Measurements from ENCODE around the gene KHDC4. TPM values are rescaled to one million over a fixed set of nuclear protein-coding genes. Genes with fewer than 3 reads are reported as not detected.

KHDC4 gene
- total RNA-seq, 1 donor from 2014 or later = 48.2 TPM

DNA sequence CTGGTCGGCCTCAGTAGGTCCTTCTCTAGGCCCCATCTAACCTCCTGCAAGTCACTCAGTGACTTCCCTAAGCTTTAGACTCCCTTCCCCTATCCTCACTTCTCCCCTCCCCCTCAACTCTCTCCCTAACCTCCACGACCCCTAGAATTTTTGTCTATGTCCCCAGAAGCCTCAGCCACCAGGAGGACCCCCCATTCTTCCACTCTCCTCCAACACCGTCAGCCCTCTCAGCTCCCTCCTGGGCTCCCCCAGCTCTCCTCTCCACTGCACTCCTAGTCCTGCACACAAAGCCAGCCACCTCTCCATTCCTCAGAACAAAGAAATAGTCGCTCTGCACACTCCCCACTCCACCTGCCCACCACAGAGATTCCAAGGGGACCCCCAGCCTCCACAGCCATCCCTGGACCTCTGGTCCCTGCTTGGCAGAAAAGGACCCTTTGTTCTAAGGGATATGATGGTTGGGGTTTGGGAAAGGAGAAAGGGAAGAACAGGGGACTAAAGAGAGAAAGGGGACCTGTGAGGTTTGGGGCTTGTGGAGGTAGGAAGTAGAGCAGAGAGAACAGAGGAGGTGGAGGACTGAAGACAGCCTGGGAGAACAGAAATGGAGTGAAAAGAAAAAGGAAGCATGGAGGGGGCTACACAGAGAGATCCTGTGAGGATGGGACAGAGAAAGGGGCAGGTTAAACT lies 41.3 kb upstream of the KHDC4 start:
- Histone ChIP-seq H3K36me3 (ENCODE audit: insufficient read depth, low read length) (no peaks in the 10 kb centered on the region), H3K4me3 (ENCODE audit: insufficient read depth, low read depth, low read length) (peak overlapping the region; percentile 81), H3K27me3 (ENCODE audit: insufficient read depth, low read length) (no peaks in the 10 kb centered on the region), H3K4me2 (ENCODE audit: low read length) (peak overlapping the region; percentile 96), H4K20me1 (ENCODE audit: insufficient read depth, low read length) (peaks cover 68% of the 10 kb centered on the region), H2AFZ (ENCODE audit: low read depth, low read length) (no peak overlapping the region), H3K9ac (ENCODE audit: low read length) (peak overlapping the region; percentile 94), H3K27ac (ENCODE audit: low read depth, low read length) (peak overlapping the region; percentile 93), H3K79me2 (ENCODE audit: insufficient read depth, low read length) (peaks cover 99% of the 10 kb centered on the region), H3K9me3 (ENCODE audit: insufficient read depth, low read depth, low read length) (no peaks in the 10 kb centered on the region), H3K4me1 (ENCODE audit: insufficient read depth, low read length) (peaks cover 66% of the 10 kb centered on the region)
- no peak for DNase-seq (ENCODE audit: low read depth)
- TF ChIP-seq EZH2 (IDR thresholded peaks at IDR 0.05; ENCODE audit: insufficient read depth, low read length) = no peak
- TF ChIP-seq, protein P1, sequence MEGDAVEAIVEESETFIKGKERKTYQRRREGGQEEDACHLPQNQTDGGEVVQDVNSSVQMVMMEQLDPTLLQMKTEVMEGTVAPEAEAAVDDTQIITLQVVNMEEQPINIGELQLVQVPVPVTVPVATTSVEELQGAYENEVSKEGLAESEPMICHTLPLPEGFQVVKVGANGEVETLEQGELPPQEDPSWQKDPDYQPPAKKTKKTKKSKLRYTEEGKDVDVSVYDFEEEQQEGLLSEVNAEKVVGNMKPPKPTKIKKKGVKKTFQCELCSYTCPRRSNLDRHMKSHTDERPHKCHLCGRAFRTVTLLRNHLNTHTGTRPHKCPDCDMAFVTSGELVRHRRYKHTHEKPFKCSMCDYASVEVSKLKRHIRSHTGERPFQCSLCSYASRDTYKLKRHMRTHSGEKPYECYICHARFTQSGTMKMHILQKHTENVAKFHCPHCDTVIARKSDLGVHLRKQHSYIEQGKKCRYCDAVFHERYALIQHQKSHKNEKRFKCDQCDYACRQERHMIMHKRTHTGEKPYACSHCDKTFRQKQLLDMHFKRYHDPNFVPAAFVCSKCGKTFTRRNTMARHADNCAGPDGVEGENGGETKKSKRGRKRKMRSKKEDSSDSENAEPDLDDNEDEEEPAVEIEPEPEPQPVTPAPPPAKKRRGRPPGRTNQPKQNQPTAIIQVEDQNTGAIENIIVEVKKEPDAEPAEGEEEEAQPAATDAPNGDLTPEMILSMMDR (IDR thresholded peaks at IDR 0.05; ENCODE audit: insufficient read depth, low read depth, low read length) = no peak
- peak overlapping the region; percentile 95 for H3K4me3 Mint-ChIP-seq (ENCODE audit: unreplicated experiment)
- H3K27me3 Mint-ChIP-seq (ENCODE audit: low read depth, unreplicated experiment) = no peaks in the 10 kb centered on the region
- no peak for FAIRE-seq
- H3K36me3 Mint-ChIP-seq (ENCODE audit: low read depth, unreplicated experiment) = peaks cover 5% of the 10 kb centered on the region
- peak overlapping the region; percentile 83 for H3K27ac Mint-ChIP-seq (ENCODE audit: unreplicated experiment)
- peaks cover 48% of the 10 kb centered on the region for H3K4me1 Mint-ChIP-seq (ENCODE audit: low read depth, unreplicated experiment)
- no peaks in the 10 kb centered on the region for H3K9me3 Mint-ChIP-seq (ENCODE audit: unreplicated experiment)

DNA sequence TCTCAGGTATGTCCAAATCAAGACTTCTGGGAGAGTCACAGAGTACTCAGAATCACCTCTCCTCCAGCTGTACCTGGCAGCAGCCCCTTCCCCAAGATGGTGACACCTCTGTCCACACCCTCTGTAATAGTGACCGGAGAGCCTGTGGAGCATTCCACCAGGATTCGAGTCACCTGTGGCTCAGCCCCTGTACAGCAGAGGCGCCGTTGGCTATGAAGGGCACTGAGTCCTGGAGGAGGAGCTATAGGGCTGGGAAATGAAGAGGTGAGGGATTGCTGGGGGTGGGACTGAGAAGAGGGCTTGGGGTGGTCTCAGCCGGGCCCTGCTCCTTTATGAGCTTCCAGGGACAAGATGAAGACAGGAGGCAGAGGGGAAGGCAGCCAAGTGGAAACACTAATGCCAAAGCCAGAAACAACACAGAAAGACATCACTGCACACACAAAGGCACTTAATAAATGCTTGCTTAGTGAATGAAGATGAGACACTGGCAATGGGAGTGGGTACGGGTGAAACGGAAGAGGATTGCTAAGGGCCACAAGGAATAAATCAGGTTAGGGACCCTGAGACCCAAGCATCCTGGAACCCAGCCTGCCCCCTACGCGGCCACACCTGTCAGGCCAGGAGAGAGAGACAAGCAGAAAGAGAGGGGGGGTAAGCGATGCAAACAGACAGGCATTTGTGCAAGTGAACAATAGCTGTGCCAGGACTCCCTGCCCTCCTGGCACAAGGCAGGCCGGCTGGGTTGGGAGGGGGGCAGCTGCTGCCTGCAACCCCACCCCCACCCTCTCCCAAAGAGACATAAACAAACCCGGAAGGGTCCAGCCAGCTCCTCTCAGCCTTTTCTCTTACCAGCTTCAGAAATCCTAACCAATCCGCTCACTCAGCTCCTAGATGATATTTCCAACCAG lies 40.2 kb upstream of the KHDC4 start:
- H3K4me3 Mint-ChIP-seq (ENCODE audit: unreplicated experiment) = peak overlapping the region; percentile 95
- DNase-seq (ENCODE audit: low read depth) (no peak), FAIRE-seq (no peak)
- H3K4me3 ChIP-seq (ENCODE audit: insufficient read depth, low read depth, low read length) = peak overlapping the region; percentile 81
- H3K36me3 Mint-ChIP-seq (ENCODE audit: low read depth, unreplicated experiment) = peaks cover 10% of the 10 kb centered on the region
- no peaks in the 10 kb centered on the region for H3K9me3 Mint-ChIP-seq (ENCODE audit: unreplicated experiment)
- peak overlapping the region; percentile 94 for H3K9ac ChIP-seq (ENCODE audit: low read length)
- peaks cover 66% of the 10 kb centered on the region for H3K4me1 ChIP-seq (ENCODE audit: insufficient read depth, low read length)
- peaks cover 2% of the 10 kb centered on the region for H3K36me3 ChIP-seq (ENCODE audit: insufficient read depth, low read length)
- H3K27me3 ChIP-seq (ENCODE audit: insufficient read depth, low read length) = no peaks in the 10 kb centered on the region
- H2AFZ ChIP-seq (ENCODE audit: low read depth, low read length) = no peak overlapping the region
- no peaks in the 10 kb centered on the region for H3K9me3 ChIP-seq (ENCODE audit: insufficient read depth, low read depth, low read length)
- H3K4me1 Mint-ChIP-seq (ENCODE audit: low read depth, unreplicated experiment) = peaks cover 49% of the 10 kb centered on the region
- no peaks in the 10 kb centered on the region for H3K27me3 Mint-ChIP-seq (ENCODE audit: low read depth, unreplicated experiment)
- peak overlapping the region; percentile 20 for H3K27ac Mint-ChIP-seq (ENCODE audit: unreplicated experiment)
- peak overlapping the region; percentile 93 for H3K27ac ChIP-seq (ENCODE audit: low read depth, low read length)
- no peak for TF ChIP-seq EZH2 (IDR thresholded peaks at IDR 0.05; ENCODE audit: insufficient read depth, low read length)
- TF ChIP-seq, protein P1 (IDR thresholded peaks at IDR 0.05; ENCODE audit: insufficient read depth, low read depth, low read length) = no peak
- peaks cover 79% of the 10 kb centered on the region for H4K20me1 ChIP-seq (ENCODE audit: insufficient read depth, low read length)
- H3K4me2 ChIP-seq (ENCODE audit: low read length) = peak overlapping the region; percentile 96
- H3K79me2 ChIP-seq (ENCODE audit: insufficient read depth, low read length) = peaks cover 99% of the 10 kb centered on the region
